Heart left ventricle (tissue), 13 donors: ENCODE data around the gene SMIM5.

Source experiments
- CTCF ChIP-seq, 12 donors: fragments of 200-600 bp; sonication (generic) in 4 of 12; IDR thresholded peaks; one replicate each; pipeline versions ENCODE4 v1.5.0 to v1.8.0; 2018 to 2022; ENCODE audit warnings: antibody characterized with exemption in 12 of 12, mild to moderate bottlenecking in 5 of 12
- POLR2A ChIP-seq, 2 donors: fragments of 450-650 bp; IDR thresholded peaks; one replicate each; pipeline ENCODE4 v1.6.1; 2017; ENCODE audit warnings: antibody characterized with exemption in 2 of 2, mild to moderate bottlenecking in 2 of 2, moderate library complexity in 2 of 2
- donor health status: ischemic (EF 13 %, LVEDD 7.1; RV severe dilation, severe dysfunction).
- donor health status: DM: no; HTN: yes; CAD: no.
- donor health status: DM: no; HTN: no; CAD: no.
- donor health status: ischemic (EF 25% LVEDD 6.9; RV normal size, moderate dysfunction).
- donor health status: ischemic (EF 25% LVEDD 5.7; RV mildly dilated, moderate dysfunction).
- donor health status: ischemic (EF 35%, LVEDD 5.7; RV mildly dilated, moderate dysfunction).
- donor health status: nonischemic (EF 11% LVEDD 7.7; RV severe dilation, severe dysfunction).
- donor health status: DM: yes; HTN: yes; CAD: no.
- donor health status: PGD.
- donor health status: ischemic (EF 29% LVEDD 5.4; RV normal size, mild dysfunction).
- donor health status: nonischemic (EF 23%, LVEDD 6.1; RV moderate dilation, normal function).

- TF ChIP-seq POLR2A (IDR thresholded peaks at IDR 0.05) (no peak), CTCF (IDR thresholded peaks at IDR 0.05) (no peak)
Observed at GRCh38 chr17:75621489-75621888, 11.7 kb upstream of the SMIM5 start.
